HepG2 (cell line): ENCODE measurements around the gene TCEAL2. TPM values are rescaled to one million over a fixed set of nuclear protein-coding genes. Genes with fewer than 3 reads are reported as not detected.

ENCODE experiments used
- HNF4G ChIP-seq, 2 experiments: sonication (generic) in 1 of 2; formaldehyde crosslinking in 1 of 2; IDR thresholded peaks; 2 replicates each; pipeline versions ENCODE4 v1.4.0 to v1.6.1; 2011 to 2020; ENCODE audit warnings: borderline replicate concordance in 2 of 2, low read depth in 2 of 2, mild to moderate bottlenecking in 2 of 2, low read length in 1 of 2, missing genetic modification reagents in 1 of 2, moderate library complexity in 1 of 2
- polyA plus RNA-seq, 8 experiments: library from polyadenylated mRNA; depleted of rRNA in 3 of 8; stranded (reverse) in 7 of 8; unstranded in 1 of 8; fragments of >200 nt; fragmentation: Illumina TruSeq in 4 of 8; extraction: Trizol in 4 of 8; gene quantifications; 2 replicates each; pipeline versions ENCODE4 v1.2.1 to v1.2.3, GENCODE V29; 2011 to 2016; ENCODE audit warnings: low read depth in 4 of 8, missing spikeins in 1 of 8, mixed read lengths in 1 of 8; ENCODE audit not compliant: insufficient read depth in 1 of 8
- total RNA-seq, 5 experiments: library from RNA; depleted of rRNA; stranded (reverse); fragments of >200 nt; fragmentation: Illumina TruSeq; extraction: Trizol; gene quantifications; 2 replicates each; pipeline ENCODE4 v1.2.3, GENCODE V29; 2016; ENCODE audit warnings: low read depth in 1 of 5

Gene TCEAL2
- total and polyA plus RNA-seq, 2 of the 13 experiments (the other 11 are each of a cell fraction or from before 2014, with no cell fraction given) = not detected

DNA sequence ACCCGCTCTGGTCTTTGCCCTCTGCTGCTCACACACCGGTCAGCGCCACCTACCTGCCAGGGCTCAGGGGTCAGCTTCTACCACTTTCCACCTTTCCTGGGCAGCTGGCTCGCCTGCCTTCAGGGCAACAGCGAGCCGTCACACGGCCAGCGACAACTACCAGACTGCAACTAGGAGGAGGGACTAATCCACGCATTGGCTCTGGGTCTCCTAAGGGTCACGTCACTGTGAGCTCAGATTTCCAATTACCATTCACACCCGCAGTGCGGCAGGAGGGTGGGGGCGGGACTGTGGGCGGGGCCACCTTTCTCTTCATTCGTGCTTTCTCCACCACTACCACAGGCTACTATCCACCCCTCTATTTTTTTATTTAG, 30.3 kb downstream of the TCEAL2 start, which contains the start of gene BEX5 (continued):
- TF ChIP-seq HNF4G (IDR thresholded peaks at IDR 0.05; ENCODE audit: borderline replicate concordance, low read depth, low read length) = no peak
- no peak for TF ChIP-seq HNF4G (CRISPR knock-in tag; IDR thresholded peaks at IDR 0.05; ENCODE audit: borderline replicate concordance, low read depth)

Other genes starting within 250 kb of the TCEAL2 start
- 0.02 TPM in 1 of 2 replicates, not detected in the other for gene ZMAT1, start 193.7 kb upstream of the TCEAL2 start, total RNA-seq (2016; rRNA removed; fragmentation: Illumina TruSeq; extraction: Trizol)
- 0.01 TPM in 2 replicates for gene ZMAT1, start 193.7 kb upstream of the TCEAL2 start, polyA plus RNA-seq (2011; rRNA removed)
- gene TCEAL6, start 16.8 kb downstream of the TCEAL2 start, total RNA-seq (2016; rRNA removed; fragmentation: Illumina TruSeq; extraction: Trizol) = not detected in 2 replicates
- gene TCEAL6, start 16.8 kb downstream of the TCEAL2 start, polyA plus RNA-seq (2011; rRNA removed) = not detected in 2 replicates
- not detected in 2 replicates for gene BEX5, start 30.3 kb downstream of the TCEAL2 start, total RNA-seq (2016; rRNA removed; fragmentation: Illumina TruSeq; extraction: Trizol)
- gene BEX5, start 30.3 kb downstream of the TCEAL2 start, polyA plus RNA-seq (2011; rRNA removed) = not detected in 2 replicates
- gene TCP11X1, start 89.6 kb downstream of the TCEAL2 start, total RNA-seq (2016; rRNA removed; fragmentation: Illumina TruSeq; extraction: Trizol) = not detected in 2 replicates
- gene TCP11X1, start 89.6 kb downstream of the TCEAL2 start, polyA plus RNA-seq (2011; rRNA removed) = not detected in 2 replicates
- gene NXF2, start 121.5 kb downstream of the TCEAL2 start, total RNA-seq (2016; rRNA removed; fragmentation: Illumina TruSeq; extraction: Trizol) = not detected in 2 replicates
- not detected in 2 replicates for gene NXF2, start 121.5 kb downstream of the TCEAL2 start, polyA plus RNA-seq (2011; rRNA removed)